ENCODE measurements around the gene SNRNP40. TPM values are rescaled to one million over a fixed set of nuclear protein-coding genes. Genes with fewer than 3 reads are reported as not detected.

Gene SNRNP40
- polyA plus RNA-seq, 1 donor (not counting 4 experiments of a cell fraction or from before 2014, with no cell fraction given): 57.4 TPM

GRCh38 chr1:31257213-31257612 lies 39.4 kb downstream of the SNRNP40 start:
- Histone ChIP-seq H4K20me1 (ENCODE audit: control insufficient read depth, extremely low read depth, insufficient read depth, low read length) (no peaks in the 10 kb centered on the region), H3K36me3 (ENCODE audit: control insufficient read depth in 2 of 2, extremely low read depth in 1 of 2, insufficient read depth in 2 of 2, low read length in 2 of 2) (peaks cover 8 to 10% of the 10 kb centered on the region in 2 experiments), H3K4me2 (ENCODE audit: control insufficient read depth, extremely low read depth, insufficient read depth, low read depth, low read length) (no peak overlapping the region), H2AFZ (ENCODE audit: control insufficient read depth, low read length) (no peak overlapping the region), H3K4me3 (ENCODE audit: control insufficient read depth in 2 of 3, extremely low read depth in 1 of 3, insufficient read depth in 2 of 3, low read depth in 1 of 3, low read length in 3 of 3) (no peak overlapping the region), H3K9me1 (ENCODE audit: control insufficient read depth, extremely low read depth, insufficient read depth, low read length) (no peaks in the 10 kb centered on the region), H3K79me2 (ENCODE audit: control insufficient read depth, insufficient read depth, low read length) (no peaks in the 10 kb centered on the region), H3K9ac (ENCODE audit: control insufficient read depth, extremely low read depth, insufficient read depth, low read length) (no peak overlapping the region), H3K27me3 (ENCODE audit: control insufficient read depth, extremely low read depth, insufficient read depth, low read length) (no peaks in the 10 kb centered on the region), H3K27ac (ENCODE audit: control insufficient read depth, insufficient read depth, low read length) (no peak overlapping the region), H3K9me3 (ENCODE audit: control insufficient read depth, low read depth, low read length) (no peaks in the 10 kb centered on the region), H3K4me1 (ENCODE audit: control insufficient read depth, extremely low read depth, insufficient read depth, low read length) (no peaks in the 10 kb centered on the region)
- FAIRE-seq (no peak), DNase-seq (ENCODE audit: low read depth, low spot score) (no peak)
- dilution Hi-C loops (cut with MboI; ENCODE audit: extremely low pct_ligation_motif_present, low sequenced_read_pairs): no loop called here
- TF ChIP-seq CTCF (optimal IDR thresholded peaks at IDR 0.05 in 1 of 3, IDR thresholded peaks at IDR 0.05 in 1 of 3, conservative IDR thresholded peaks at IDR 0.05 in 1 of 3; ENCODE audit: extremely low read depth in 1 of 3, insufficient read depth in 2 of 3, low read length in 3 of 3) (no peak), EZH2 (IDR thresholded peaks at IDR 0.05; ENCODE audit: low read length) (no peak)

GRCh38 chr1:31249854-31250253 lies 46.7 kb downstream of the SNRNP40 start:
- Histone ChIP-seq H2AFZ (ENCODE audit: control insufficient read depth, low read length) (no peak overlapping the region), H3K4me3 (ENCODE audit: control insufficient read depth in 2 of 3, extremely low read depth in 1 of 3, insufficient read depth in 2 of 3, low read depth in 1 of 3, low read length in 3 of 3) (no peak overlapping the region), H4K20me1 (ENCODE audit: control insufficient read depth, extremely low read depth, insufficient read depth, low read length) (no peaks in the 10 kb centered on the region), H3K27me3 (ENCODE audit: control insufficient read depth, extremely low read depth, insufficient read depth, low read length) (no peaks in the 10 kb centered on the region), H3K36me3 (ENCODE audit: control insufficient read depth in 2 of 2, extremely low read depth in 1 of 2, insufficient read depth in 2 of 2, low read length in 2 of 2) (no peaks in the 10 kb centered on the region), H3K9me3 (ENCODE audit: control insufficient read depth, low read depth, low read length) (no peaks in the 10 kb centered on the region), H3K9me1 (ENCODE audit: control insufficient read depth, extremely low read depth, insufficient read depth, low read length) (no peaks in the 10 kb centered on the region), H3K9ac (ENCODE audit: control insufficient read depth, extremely low read depth, insufficient read depth, low read length) (no peak overlapping the region), H3K4me2 (ENCODE audit: control insufficient read depth, extremely low read depth, insufficient read depth, low read depth, low read length) (no peak overlapping the region), H3K27ac (ENCODE audit: control insufficient read depth, insufficient read depth, low read length) (no peak overlapping the region), H3K79me2 (ENCODE audit: control insufficient read depth, insufficient read depth, low read length) (no peaks in the 10 kb centered on the region), H3K4me1 (ENCODE audit: control insufficient read depth, extremely low read depth, insufficient read depth, low read length) (no peaks in the 10 kb centered on the region)
- TF ChIP-seq EZH2 (IDR thresholded peaks at IDR 0.05; ENCODE audit: low read length) (no peak), CTCF (optimal IDR thresholded peaks at IDR 0.05 in 1 of 3, IDR thresholded peaks at IDR 0.05 in 1 of 3, conservative IDR thresholded peaks at IDR 0.05 in 1 of 3; ENCODE audit: extremely low read depth in 1 of 3, insufficient read depth in 2 of 3, low read length in 3 of 3) (no peak)
- no peak for DNase-seq (ENCODE audit: low read depth, low spot score)
- dilution Hi-C loops (cut with MboI; ENCODE audit: extremely low pct_ligation_motif_present, low sequenced_read_pairs): no loop called here
- FAIRE-seq: no peak

All from keratinocyte (primary cell).